NCI-H2171 treated with DMSO at 0.1 percent for 48 hours (cell line): Measurements from ENCODE around the gene HLA-DOA.

ENCODE experiments used
- DNase-seq: peaks from one replicate; lab custom pipeline; 2025; lab: John Stamatoyannopoulos, UW

HLA-DOA gene

DNA sequence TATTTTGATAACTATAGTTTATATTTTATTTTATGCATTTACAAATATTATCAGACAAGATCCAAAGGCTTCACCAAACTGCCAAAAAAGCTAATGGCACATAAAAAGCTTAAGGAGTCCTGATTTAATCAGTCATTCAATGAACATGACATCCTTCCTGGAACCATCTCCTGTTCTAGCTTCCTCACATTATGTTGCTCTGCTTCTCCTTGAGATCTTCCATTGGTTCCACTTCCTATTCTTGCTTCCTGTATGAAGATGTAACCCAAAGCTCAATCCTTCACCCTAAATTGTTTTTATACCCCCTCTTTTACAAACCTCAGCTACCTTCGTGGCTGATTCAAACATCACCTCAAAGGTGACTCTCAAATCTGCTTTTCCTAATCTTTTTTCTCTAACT, 45.5 kb downstream of the HLA-DOA start:
- no peak for DNase-seq

DNA sequence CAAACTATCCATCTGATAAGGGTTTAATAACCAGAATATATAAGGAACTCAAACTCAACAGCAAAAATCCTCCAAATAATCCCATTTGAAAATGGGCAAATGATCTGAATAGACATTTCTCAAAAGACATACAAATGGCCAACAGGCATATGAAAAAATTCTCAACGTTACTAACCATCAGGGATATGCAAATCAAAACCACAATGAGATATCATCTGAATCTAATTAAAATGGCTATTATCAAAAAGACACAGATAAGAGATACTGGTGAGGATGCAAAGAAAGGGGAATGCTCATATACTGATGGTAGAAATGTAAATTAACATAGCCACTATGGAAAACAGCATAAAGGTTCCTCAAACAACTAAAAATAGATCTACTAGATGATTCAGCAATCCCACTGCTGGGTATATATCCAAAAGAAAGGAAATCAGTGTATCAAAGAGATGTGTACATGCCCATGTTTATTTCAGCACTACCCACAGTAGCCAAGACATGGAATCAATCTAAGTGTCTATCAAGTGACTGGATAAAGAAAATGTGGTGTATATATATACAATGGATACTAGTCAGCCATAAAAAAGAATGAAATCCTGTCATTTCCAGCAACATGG, 47.1 kb downstream of the HLA-DOA start:
- no peak for DNase-seq

DNA sequence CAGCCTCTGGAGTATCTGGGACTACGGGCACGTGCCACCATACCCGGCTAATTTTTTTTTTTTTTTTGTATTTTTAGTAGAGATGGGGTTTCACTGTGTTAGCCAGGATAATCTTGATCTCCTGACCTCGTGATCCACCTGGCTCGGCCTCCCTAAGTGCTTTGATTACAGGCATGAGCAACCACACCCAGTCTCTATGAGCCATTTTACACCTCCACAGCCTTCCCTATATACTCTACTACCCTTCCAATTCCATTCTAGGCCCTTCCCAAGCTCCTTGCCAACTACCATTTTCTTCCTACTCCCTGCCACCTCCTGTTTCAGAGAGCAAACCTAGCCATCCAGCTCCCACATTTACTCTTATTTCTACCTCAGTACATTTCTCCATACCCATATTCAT, 48.8 kb downstream of the HLA-DOA start:
- DNase-seq = no peak

DNA sequence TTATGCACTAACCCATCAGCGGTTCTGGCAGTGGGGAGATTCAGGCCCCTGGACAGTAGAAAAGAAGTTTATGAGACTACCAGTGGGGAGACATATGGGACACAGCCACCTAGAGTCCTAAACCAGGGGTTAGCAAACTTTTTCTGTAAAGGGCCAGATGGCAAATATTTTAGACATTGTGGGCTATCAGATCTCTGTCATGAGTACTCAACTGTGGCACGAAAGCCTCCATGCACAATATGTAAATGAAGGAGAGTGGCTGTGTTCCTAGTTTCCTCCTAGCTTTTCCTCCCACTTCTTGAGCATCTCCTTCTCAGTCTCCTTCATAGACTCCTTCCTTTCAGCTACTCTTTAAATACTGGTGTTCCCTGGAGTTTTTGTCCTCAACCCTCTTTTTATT, 53.2 kb downstream of the HLA-DOA start:
- DNase-seq = no peak

DNA sequence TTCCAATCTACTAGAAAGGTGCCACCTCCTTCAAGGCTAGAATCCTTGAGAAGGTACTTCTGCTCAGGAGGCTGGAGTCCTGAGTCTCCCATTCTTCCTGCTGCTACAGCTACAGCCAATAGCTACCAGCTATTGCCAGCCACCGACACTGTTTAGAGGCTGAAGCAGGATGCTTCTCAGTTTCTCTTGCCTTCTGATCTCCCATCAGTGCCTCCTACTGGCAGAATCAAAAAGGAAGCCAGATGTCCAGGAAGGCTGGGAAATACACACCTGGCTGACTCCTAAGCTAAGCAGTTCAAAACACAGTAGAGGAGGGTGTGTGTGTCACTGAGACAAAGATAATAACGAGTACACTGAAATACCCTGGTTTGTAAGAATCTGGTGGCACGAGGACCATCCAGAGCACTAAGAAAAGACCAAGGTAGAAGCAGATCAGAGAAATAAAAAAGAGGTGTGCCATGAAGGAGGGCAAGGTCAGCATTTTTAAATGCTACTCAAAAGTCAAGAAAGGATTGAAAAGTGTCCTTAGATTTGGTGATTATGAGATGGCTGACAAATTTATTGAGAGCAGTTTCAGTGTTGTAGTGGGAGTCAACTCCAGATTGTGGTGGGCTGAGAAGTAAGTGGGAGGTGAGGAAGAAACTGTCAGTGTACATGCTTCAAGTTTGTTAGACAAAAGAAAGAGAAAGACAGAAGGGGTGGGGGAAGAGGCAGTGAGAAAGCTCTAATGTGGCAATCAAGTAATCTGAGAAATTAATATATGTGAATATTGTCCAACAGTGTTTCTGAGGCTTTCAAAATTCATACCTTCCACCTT, 54.2 kb downstream of the HLA-DOA start:
- DNase-seq = no peak

DNA sequence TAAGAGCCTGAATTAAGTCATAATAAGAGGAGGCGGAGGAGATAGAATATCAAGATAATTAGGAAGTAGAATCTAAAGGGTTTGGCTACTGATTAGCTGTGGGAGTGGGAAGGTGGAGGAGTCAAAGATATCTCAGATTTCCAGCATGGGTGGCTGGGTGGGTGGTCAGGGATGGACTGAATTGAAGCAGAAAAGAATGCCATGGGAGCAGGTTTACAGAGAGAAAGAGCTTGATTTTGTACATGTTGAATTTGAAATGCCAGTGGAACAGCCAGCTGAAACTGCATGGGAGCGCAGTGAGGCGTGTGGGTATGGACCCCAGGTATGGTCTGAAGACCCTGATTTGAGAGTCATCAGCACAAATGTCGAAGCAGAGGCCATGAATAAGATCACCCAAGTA, 55.1 kb downstream of the HLA-DOA start:
- DNase-seq = no peak
